GM19397 (cell line): Measurements from ENCODE around the gene COL8A1.

Experiments used
- ATAC-seq: cut with Tn5 transposase; IDR thresholded peaks from one replicate; pipeline ENCODE4 v1.9.1; 2021; ENCODE audit warnings: mild to moderate bottlenecking, moderate library complexity; ENCODE audit not compliant: unreplicated experiment

Gene COL8A1

GRCh38 chr3:99668044-99668443 lies 29.6 kb downstream of the COL8A1 start:
- ATAC-seq: no peak

- ATAC-seq: no peak
Measured at GRCh38 chr3:99669879-99670555, 31.6 kb downstream of the COL8A1 start.

- no peak for ATAC-seq
Measured at GRCh38 chr3:99670556-99670950, 32.2 kb downstream of the COL8A1 start.

- ATAC-seq: no peak
Measured at GRCh38 chr3:99674086-99674789, 35.8 kb downstream of the COL8A1 start.

GRCh38 chr3:99678023-99678422 lies 39.6 kb downstream of the COL8A1 start:
- no peak for ATAC-seq

GRCh38 chr3:99678896-99679295 lies 40.5 kb downstream of the COL8A1 start:
- no peak for ATAC-seq

GRCh38 chr3:99681512-99681911 lies 43.1 kb downstream of the COL8A1 start:
- no peak for ATAC-seq

GRCh38 chr3:99681976-99682375 lies 43.6 kb downstream of the COL8A1 start:
- no peak for ATAC-seq

- ATAC-seq: no peak
Measured at GRCh38 chr3:99683465-99683864, 45.1 kb downstream of the COL8A1 start.

- ATAC-seq: no peak
Measured at GRCh38 chr3:99683876-99684275, 45.5 kb downstream of the COL8A1 start.

- ATAC-seq: no peak
Measured at GRCh38 chr3:99684644-99685043, 46.2 kb downstream of the COL8A1 start.

GRCh38 chr3:99686469-99686868 lies 48.1 kb downstream of the COL8A1 start:
- no peak for ATAC-seq

- peak; percentile 62 for ATAC-seq
Measured at GRCh38 chr3:99686955-99687612, 48.7 kb downstream of the COL8A1 start.

- no peak for ATAC-seq
Measured at GRCh38 chr3:99690761-99691369, 52.5 kb downstream of the COL8A1 start.

- no peak for ATAC-seq
Measured at GRCh38 chr3:99693636-99694035, 55.2 kb downstream of the COL8A1 start.

GRCh38 chr3:99696497-99696896 lies 58.1 kb downstream of the COL8A1 start:
- ATAC-seq: no peak

- ATAC-seq: no peak
Measured at GRCh38 chr3:99697250-99697649, 58.9 kb downstream of the COL8A1 start.

GRCh38 chr3:99698932-99699331 lies 60.5 kb downstream of the COL8A1 start:
- no peak for ATAC-seq

GRCh38 chr3:99699841-99700240 lies 61.4 kb downstream of the COL8A1 start:
- no peak for ATAC-seq

- ATAC-seq: no peak
Measured at GRCh38 chr3:99700631-99701268, 62.4 kb downstream of the COL8A1 start.
